ENCODE measurements around the gene RUNDC3A.
"Not testable (repeated sequence)": the region's sequence is repeated elsewhere in the genome, so short reads cannot be mapped to it uniquely, and the experiment has no call there.

RUNDC3A gene

GRCh38 chr17:44343510-44344209, 35.3 kb downstream of the RUNDC3A start:
- DNase-seq (ENCODE audit: low read depth, low spot score) = no peak

GRCh38 chr17:44344939-44345453, 36.6 kb downstream of the RUNDC3A start, which contains the start of gene GRN:
Gene GRN (plus strand): TSS chr17:44345302. CDS start chr17:44349165, 3,863 bp downstream.
- peak; percentile 99 for DNase-seq (ENCODE audit: low read depth, low spot score)

GRCh38 chr17:44345454-44346026, 37.1 kb downstream of the RUNDC3A start:
- no peak for DNase-seq (ENCODE audit: low read depth, low spot score)

- no peak for DNase-seq (ENCODE audit: low read depth, low spot score)
These were observed 37.9 kb downstream of the RUNDC3A start for GRCh38 chr17:44346064-44346844.

GRCh38 chr17:44347206-44348055, 39.0 kb downstream of the RUNDC3A start:
- DNase-seq (ENCODE audit: low read depth, low spot score) = not testable (repeated sequence)

- DNase-seq (ENCODE audit: low read depth, low spot score) = no peak
These were observed 40.0 kb downstream of the RUNDC3A start for GRCh38 chr17:44348234-44348987.

- no peak for DNase-seq (ENCODE audit: low read depth, low spot score)
These were observed 40.6 kb downstream of the RUNDC3A start for GRCh38 chr17:44348988-44349364.

GRCh38 chr17:44349553-44350070, 41.2 kb downstream of the RUNDC3A start:
- DNase-seq (ENCODE audit: low read depth, low spot score) = no peak

GRCh38 chr17:44350733-44351226, 42.4 kb downstream of the RUNDC3A start:
- no peak for DNase-seq (ENCODE audit: low read depth, low spot score)

GRCh38 chr17:44351464-44351863, 43.1 kb downstream of the RUNDC3A start:
- DNase-seq (ENCODE audit: low read depth, low spot score) = no peak

- no peak for DNase-seq (ENCODE audit: low read depth, low spot score)
These were observed 43.8 kb downstream of the RUNDC3A start for GRCh38 chr17:44351961-44352827.

GRCh38 chr17:44352828-44353671, 44.6 kb downstream of the RUNDC3A start:
- no peak for DNase-seq (ENCODE audit: low read depth, low spot score)

GRCh38 chr17:44353672-44354331, 45.4 kb downstream of the RUNDC3A start:
- no peak for DNase-seq (ENCODE audit: low read depth, low spot score)

- no peak for DNase-seq (ENCODE audit: low read depth, low spot score)
These were observed 46.5 kb downstream of the RUNDC3A start for GRCh38 chr17:44354582-44355561.

GRCh38 chr17:44355642-44356099, 47.3 kb downstream of the RUNDC3A start:
- DNase-seq (ENCODE audit: low read depth, low spot score) = no peak

GRCh38 chr17:44356241-44356640, 47.8 kb downstream of the RUNDC3A start:
- DNase-seq (ENCODE audit: low read depth, low spot score) = no peak
